ENCODE measurements around the gene PCSK6.
A peak's percentile ranks its signal among the peaks of the same experiment; 100 is the strongest.

PCSK6 gene

DNA sequence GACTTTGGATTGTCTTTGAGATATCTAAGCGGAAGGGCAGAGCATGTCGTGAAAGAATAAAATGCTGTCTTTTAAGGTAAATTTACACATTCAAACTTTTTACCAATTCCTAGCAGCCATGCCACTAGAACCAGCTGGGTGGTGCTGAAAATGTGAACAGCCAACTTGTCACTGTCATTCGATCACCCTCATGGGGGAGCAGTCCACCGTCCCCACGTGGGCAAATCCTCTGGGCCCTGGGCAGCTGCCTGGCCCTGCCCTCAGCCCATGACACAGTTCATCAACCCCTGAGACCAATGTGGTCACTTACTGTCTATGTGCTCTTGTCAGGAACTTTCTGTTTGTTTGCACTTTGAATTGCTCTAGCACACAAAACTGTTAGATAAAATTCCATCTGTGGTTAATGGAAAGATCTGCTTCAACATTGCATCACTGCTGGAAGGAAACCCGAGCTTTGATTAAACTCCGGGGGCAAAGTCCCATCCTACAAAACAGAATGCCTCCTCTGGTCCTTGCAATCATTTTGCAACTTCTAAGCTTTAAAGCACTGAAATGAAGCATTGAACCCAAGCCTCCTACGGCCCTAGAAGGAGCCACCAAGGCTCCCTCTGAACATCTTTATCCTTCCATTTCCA is 50.1 kb downstream of the PCSK6 start:
- Mint-ChIP-seq H3K27me3 (ENCODE audit: low read depth) (peaks cover 9% of the 10 kb centered on the region), H3K4me1 (peaks cover 24% of the 10 kb centered on the region), H3K4me3 (peak overlapping the region in 1 of 3 experiments; percentile 22), H3K36me3 (ENCODE audit: low read depth) (peaks cover 7% of the 10 kb centered on the region), H3K27ac (peak overlapping the region in 1 of 3 experiments; percentile 18), H3K9me3 (peaks cover 4% of the 10 kb centered on the region)
- TF ChIP-seq, protein P1, sequence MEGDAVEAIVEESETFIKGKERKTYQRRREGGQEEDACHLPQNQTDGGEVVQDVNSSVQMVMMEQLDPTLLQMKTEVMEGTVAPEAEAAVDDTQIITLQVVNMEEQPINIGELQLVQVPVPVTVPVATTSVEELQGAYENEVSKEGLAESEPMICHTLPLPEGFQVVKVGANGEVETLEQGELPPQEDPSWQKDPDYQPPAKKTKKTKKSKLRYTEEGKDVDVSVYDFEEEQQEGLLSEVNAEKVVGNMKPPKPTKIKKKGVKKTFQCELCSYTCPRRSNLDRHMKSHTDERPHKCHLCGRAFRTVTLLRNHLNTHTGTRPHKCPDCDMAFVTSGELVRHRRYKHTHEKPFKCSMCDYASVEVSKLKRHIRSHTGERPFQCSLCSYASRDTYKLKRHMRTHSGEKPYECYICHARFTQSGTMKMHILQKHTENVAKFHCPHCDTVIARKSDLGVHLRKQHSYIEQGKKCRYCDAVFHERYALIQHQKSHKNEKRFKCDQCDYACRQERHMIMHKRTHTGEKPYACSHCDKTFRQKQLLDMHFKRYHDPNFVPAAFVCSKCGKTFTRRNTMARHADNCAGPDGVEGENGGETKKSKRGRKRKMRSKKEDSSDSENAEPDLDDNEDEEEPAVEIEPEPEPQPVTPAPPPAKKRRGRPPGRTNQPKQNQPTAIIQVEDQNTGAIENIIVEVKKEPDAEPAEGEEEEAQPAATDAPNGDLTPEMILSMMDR (IDR thresholded peaks at IDR 0.05; ENCODE audit: unreplicated experiment in 3 of 3): no peak

DNA sequence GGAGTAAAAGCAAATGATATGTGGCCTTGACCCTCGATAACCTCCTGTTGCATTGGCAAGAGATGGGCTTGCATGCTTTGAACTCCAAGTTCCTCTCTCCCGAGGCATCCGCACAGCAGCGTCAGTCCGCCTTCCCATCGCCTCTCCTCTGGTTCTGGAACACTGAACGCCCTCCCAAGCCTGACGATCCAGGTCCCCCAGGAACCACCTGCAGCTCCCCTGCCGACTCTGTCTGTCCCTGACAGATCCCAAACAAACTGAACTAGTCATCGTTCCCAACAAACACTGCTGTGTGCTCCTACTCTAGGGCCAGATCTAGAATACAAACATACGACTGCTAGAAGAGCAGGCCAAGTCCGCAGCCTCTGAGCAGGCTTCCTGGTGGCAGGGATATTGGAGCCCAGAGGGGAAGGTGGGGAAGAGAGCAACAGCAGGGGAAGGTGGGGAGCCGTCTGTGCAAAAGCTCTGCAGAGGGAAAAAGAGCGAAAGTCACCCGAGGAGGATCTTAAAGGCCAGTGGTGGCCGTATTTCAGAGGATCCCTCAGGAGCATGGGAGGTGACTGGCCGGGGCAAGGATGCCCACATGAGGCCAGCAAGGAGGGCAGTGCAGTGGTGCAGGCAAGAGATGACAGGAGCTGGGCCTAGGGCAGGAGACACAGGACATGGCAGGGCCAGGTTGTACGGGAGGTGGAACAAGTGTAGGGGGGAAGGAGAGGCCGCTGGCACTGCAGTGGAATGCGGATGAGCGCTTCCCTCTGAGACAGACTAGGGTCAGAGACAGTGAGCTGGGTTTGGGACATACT is 50.8 kb downstream of the PCSK6 start:
- TF ChIP-seq, protein P1 (IDR thresholded peaks at IDR 0.05; ENCODE audit: unreplicated experiment in 3 of 3): no peak
- H3K4me1 Mint-ChIP-seq: peaks cover 24% of the 10 kb centered on the region

DNA sequence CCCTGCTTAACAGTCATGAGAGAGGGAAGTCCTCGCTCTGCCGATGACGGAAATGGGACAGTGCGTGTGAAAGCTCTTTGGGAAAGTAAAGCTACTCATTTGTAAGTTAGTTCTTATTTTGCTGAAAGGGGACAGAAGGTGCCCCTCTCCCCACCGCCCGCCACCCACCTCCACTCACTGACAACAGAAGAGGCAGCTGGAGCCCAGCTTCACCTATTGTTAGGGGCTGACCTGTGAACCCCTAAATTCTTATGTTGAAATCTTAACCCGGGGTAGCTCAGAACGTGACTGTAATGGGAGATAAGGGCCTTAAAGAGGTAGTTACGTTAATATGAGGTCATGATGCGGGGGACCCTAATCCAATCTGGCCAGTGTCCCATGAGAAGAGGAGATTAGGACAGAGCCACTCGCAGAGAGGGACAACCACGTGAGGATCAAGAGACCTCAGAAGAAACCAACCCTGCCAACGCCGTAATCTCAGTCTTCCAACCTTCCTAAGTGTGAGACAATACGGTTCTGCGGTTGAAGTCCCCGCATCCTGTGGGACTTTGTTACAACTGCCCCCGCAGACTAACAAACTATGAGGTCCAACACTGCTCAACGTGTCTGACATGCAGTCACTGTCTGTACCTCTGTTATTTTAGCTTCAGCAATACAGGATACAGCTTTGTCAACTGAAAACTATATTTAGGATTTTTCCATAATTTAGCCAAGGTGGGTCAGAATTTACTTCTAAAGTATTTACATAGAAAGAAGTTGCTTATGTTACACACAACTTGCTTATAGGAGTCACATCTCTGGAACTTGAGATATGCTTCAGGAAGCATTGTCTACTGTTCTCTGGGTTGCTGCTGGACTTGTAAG is 51.7 kb downstream of the PCSK6 start:
- H3K27ac Mint-ChIP-seq: no peak overlapping the region
- H3K9me3 Mint-ChIP-seq: peaks cover 4% of the 10 kb centered on the region
- TF ChIP-seq, protein P1 (IDR thresholded peaks at IDR 0.05; ENCODE audit: unreplicated experiment in 3 of 3): no peak
- H3K36me3 Mint-ChIP-seq (ENCODE audit: low read depth): peaks cover 7% of the 10 kb centered on the region
- peaks cover 24% of the 10 kb centered on the region for H3K4me1 Mint-ChIP-seq
- peaks cover 7% of the 10 kb centered on the region for H3K27me3 Mint-ChIP-seq (ENCODE audit: low read depth)
- no peak overlapping the region for H3K4me3 Mint-ChIP-seq

More for the DNA sequence above, 50.8 kb downstream of the PCSK6 start:
- peaks cover 7% of the 10 kb centered on the region for H3K36me3 Mint-ChIP-seq (ENCODE audit: low read depth)
- H3K4me3 Mint-ChIP-seq: no peak overlapping the region
- no peak overlapping the region for H3K27ac Mint-ChIP-seq
- peaks cover 12% of the 10 kb centered on the region for H3K27me3 Mint-ChIP-seq (ENCODE audit: low read depth)
- H3K9me3 Mint-ChIP-seq: peaks cover 4% of the 10 kb centered on the region

DNA sequence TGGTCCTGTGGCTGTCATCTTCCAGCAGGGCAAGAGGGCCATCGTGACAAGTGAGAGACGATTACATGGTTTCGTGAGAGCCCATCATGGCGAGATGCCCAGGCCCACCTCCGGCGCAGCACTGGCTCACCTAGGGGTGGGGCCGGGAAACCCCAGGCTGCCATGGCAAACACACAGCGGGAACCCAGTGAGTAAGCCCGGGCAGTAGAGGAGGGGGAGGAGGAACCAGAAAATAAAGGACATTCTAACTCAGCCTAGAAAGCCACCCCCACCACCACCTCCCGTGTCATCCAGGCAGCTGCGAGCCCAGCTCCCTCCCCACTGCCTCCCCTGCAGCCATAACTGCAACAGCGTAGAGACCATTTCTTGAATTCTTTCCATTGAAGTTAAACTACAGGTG is 52.3 kb downstream of the PCSK6 start:
- peaks cover 9% of the 10 kb centered on the region for H3K27me3 Mint-ChIP-seq (ENCODE audit: low read depth)
- TF ChIP-seq, protein P1 (IDR thresholded peaks at IDR 0.05; ENCODE audit: unreplicated experiment in 3 of 3): no peak
- H3K36me3 Mint-ChIP-seq (ENCODE audit: low read depth): peaks cover 7% of the 10 kb centered on the region
- H3K27ac Mint-ChIP-seq: no peak overlapping the region
- peaks cover 28% of the 10 kb centered on the region for H3K4me1 Mint-ChIP-seq
- H3K9me3 Mint-ChIP-seq: peaks cover 4% of the 10 kb centered on the region
- no peak overlapping the region for H3K4me3 Mint-ChIP-seq

DNA sequence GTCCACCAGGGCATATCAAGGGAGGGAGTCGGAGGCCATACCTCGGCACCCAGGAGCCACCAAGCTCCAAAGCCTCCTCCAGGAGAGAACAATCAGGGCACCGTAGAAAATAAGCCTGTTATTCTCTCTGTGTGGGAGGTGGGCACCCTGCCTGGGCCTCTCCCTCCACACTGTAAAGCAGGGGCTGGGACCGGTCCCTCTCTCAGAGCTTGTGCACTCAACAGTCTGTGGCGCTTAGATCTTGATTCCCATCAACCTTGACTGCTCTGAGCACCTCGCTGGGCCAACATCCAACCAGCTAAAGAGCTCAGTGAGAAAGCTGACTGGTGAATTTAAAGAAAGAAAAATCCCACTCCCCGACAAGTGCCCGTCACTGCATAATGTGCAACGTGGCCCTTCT is 53.0 kb downstream of the PCSK6 start:
- H3K36me3 Mint-ChIP-seq (ENCODE audit: low read depth): peaks cover 7% of the 10 kb centered on the region

More for the DNA sequence above, 53.0 kb downstream of the PCSK6 start:
- TF ChIP-seq, protein P1 (IDR thresholded peaks at IDR 0.05; ENCODE audit: unreplicated experiment in 3 of 3): no peak
- peaks cover 28% of the 10 kb centered on the region for H3K4me1 Mint-ChIP-seq
- H3K4me3 Mint-ChIP-seq: no peak overlapping the region
- no peak overlapping the region for H3K27ac Mint-ChIP-seq
- H3K27me3 Mint-ChIP-seq (ENCODE audit: low read depth): peaks cover 14% of the 10 kb centered on the region
- peaks cover 4% of the 10 kb centered on the region for H3K9me3 Mint-ChIP-seq

Measured in nephron (organoid).